ENCODE data around the gene ZNF853. TPM values are rescaled to one million over a fixed set of nuclear protein-coding genes. Genes with fewer than 3 reads are reported as not detected.

The ZNF853 gene
- total and polyA plus RNA-seq, 10 of the 15 experiments (the other 5 are each of a cell fraction or from before 2014, with no cell fraction given): 0.04 to 0.26 (median 0.05) TPM; not detected in 4

DNA sequence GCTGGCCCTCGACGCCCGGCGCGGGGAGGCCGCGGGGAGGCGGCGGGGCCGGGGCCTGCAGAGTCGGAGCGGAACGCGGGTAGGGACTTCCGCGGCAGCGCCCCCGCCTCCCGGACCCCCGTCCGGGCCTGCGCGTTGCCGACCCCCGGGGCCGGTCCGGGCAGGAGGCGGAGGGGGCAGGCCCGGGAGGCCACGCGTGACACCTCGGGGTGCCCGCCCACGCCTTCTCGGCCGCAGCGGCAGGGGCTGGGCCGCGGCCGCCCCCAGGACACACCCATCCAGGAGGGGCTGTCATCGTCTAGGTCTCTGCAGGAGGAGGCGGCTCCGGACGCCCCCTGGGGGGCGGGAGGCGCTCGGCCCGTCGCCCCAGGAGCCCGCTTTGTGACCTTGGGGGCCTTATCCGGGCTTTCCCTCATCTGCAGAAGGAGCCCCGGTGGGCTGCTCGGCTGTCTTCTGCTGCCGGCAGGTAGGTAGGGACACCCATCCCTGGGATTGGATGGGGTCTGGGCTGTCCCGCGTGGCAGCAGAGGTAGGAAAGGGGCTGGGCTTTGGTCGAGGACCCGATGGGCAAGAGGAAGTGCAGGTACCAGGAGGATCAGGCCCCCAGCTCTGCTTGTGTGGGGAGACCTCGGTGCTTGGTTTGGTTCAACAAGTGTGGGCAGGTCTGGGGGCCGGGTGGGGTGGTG lies 22.3 kb downstream of the ZNF853 start (continued):
- TF ChIP-seq, protein P1, sequence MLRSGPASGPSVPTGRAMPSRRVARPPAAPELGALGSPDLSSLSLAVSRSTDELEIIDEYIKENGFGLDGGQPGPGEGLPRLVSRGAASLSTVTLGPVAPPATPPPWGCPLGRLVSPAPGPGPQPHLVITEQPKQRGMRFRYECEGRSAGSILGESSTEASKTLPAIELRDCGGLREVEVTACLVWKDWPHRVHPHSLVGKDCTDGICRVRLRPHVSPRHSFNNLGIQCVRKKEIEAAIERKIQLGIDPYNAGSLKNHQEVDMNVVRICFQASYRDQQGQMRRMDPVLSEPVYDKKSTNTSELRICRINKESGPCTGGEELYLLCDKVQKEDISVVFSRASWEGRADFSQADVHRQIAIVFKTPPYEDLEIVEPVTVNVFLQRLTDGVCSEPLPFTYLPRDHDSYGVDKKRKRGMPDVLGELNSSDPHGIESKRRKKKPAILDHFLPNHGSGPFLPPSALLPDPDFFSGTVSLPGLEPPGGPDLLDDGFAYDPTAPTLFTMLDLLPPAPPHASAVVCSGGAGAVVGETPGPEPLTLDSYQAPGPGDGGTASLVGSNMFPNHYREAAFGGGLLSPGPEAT (IDR thresholded peaks at IDR 0.05; ENCODE audit: low read depth): no peak
- TF ChIP-seq, protein P2, sequence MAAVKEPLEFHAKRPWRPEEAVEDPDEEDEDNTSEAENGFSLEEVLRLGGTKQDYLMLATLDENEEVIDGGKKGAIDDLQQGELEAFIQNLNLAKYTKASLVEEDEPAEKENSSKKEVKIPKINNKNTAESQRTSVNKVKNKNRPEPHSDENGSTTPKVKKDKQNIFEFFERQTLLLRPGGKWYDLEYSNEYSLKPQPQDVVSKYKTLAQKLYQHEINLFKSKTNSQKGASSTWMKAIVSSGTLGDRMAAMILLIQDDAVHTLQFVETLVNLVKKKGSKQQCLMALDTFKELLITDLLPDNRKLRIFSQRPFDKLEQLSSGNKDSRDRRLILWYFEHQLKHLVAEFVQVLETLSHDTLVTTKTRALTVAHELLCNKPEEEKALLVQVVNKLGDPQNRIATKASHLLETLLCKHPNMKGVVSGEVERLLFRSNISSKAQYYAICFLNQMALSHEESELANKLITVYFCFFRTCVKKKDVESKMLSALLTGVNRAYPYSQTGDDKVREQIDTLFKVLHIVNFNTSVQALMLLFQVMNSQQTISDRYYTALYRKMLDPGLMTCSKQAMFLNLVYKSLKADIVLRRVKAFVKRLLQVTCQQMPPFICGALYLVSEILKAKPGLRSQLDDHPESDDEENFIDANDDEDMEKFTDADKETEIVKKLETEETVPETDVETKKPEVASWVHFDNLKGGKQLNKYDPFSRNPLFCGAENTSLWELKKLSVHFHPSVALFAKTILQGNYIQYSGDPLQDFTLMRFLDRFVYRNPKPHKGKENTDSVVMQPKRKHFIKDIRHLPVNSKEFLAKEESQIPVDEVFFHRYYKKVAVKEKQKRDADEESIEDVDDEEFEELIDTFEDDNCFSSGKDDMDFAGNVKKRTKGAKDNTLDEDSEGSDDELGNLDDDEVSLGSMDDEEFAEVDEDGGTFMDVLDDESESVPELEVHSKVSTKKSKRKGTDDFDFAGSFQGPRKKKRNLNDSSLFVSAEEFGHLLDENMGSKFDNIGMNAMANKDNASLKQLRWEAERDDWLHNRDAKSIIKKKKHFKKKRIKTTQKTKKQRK (IDR thresholded peaks at IDR 0.05; ENCODE audit: low read depth, low read length): no peak
- TF ChIP-seq, protein P3, sequence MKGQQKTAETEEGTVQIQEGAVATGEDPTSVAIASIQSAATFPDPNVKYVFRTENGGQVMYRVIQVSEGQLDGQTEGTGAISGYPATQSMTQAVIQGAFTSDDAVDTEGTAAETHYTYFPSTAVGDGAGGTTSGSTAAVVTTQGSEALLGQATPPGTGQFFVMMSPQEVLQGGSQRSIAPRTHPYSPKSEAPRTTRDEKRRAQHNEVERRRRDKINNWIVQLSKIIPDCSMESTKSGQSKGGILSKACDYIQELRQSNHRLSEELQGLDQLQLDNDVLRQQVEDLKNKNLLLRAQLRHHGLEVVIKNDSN (IDR thresholded peaks at IDR 0.05; ENCODE audit: borderline replicate concordance, extremely low read length, insufficient read depth, low read depth, low read length): peak; percentile 5
- TF ChIP-seq KDM1A (IDR thresholded peaks at IDR 0.05; ENCODE audit: borderline replicate concordance) (no peak), IRF4 (IDR thresholded peaks at IDR 0.05; ENCODE audit: low read depth, low read length) (no peak), JUNB (IDR thresholded peaks at IDR 0.05) (no peak), NRF1 (conservative IDR thresholded peaks at IDR 0.05; ENCODE audit: low read depth, low read length) (no peak), ZNF384 (IDR thresholded peaks at IDR 0.05; ENCODE audit: borderline replicate concordance, low read depth, low read length) (no peak), MTA2 (IDR thresholded peaks at IDR 0.05; ENCODE audit: low read depth) (no peak), SMAD1 (IDR thresholded peaks at IDR 0.05; ENCODE audit: low read depth, partially characterized antibody) (no peak), TCF12 (IDR thresholded peaks at IDR 0.05; ENCODE audit: low read depth, low read length) (0 out of 2 replicates have a peak, but pooled peaks have one; percentile 30), SPI1 (IDR thresholded peaks at IDR 0.05; ENCODE audit: borderline replicate concordance, insufficient read depth, low read depth, low read length) (peak; percentile 61; the same call in 1 of the 2 replicates), CHD4 (IDR thresholded peaks at IDR 0.05) (no peak), RELA (IDR thresholded peaks at IDR 0.05; ENCODE audit: borderline replicate concordance, partially characterized antibody) (no peak), SMAD5 (IDR thresholded peaks at IDR 0.05; ENCODE audit: low read depth) (no peak), ZNF207 (IDR thresholded peaks at IDR 0.05; ENCODE audit: borderline replicate concordance) (no peak)
- TF ChIP-seq, protein P4, sequence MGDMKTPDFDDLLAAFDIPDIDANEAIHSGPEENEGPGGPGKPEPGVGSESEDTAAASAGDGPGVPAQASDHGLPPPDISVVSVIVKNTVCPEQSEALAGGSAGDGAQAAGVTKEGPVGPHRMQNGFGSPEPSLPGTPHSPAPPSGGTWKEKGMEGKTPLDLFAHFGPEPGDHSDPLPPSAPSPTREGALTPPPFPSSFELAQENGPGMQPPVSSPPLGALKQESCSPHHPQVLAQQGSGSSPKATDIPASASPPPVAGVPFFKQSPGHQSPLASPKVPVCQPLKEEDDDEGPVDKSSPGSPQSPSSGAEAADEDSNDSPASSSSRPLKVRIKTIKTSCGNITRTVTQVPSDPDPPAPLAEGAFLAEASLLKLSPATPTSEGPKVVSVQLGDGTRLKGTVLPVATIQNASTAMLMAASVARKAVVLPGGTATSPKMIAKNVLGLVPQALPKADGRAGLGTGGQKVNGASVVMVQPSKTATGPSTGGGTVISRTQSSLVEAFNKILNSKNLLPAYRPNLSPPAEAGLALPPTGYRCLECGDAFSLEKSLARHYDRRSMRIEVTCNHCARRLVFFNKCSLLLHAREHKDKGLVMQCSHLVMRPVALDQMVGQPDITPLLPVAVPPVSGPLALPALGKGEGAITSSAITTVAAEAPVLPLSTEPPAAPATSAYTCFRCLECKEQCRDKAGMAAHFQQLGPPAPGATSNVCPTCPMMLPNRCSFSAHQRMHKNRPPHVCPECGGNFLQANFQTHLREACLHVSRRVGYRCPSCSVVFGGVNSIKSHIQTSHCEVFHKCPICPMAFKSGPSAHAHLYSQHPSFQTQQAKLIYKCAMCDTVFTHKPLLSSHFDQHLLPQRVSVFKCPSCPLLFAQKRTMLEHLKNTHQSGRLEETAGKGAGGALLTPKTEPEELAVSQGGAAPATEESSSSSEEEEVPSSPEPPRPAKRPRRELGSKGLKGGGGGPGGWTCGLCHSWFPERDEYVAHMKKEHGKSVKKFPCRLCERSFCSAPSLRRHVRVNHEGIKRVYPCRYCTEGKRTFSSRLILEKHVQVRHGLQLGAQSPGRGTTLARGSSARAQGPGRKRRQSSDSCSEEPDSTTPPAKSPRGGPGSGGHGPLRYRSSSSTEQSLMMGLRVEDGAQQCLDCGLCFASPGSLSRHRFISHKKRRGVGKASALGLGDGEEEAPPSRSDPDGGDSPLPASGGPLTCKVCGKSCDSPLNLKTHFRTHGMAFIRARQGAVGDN (IDR thresholded peaks at IDR 0.05): no peak
- TF ChIP-seq, protein P5, sequence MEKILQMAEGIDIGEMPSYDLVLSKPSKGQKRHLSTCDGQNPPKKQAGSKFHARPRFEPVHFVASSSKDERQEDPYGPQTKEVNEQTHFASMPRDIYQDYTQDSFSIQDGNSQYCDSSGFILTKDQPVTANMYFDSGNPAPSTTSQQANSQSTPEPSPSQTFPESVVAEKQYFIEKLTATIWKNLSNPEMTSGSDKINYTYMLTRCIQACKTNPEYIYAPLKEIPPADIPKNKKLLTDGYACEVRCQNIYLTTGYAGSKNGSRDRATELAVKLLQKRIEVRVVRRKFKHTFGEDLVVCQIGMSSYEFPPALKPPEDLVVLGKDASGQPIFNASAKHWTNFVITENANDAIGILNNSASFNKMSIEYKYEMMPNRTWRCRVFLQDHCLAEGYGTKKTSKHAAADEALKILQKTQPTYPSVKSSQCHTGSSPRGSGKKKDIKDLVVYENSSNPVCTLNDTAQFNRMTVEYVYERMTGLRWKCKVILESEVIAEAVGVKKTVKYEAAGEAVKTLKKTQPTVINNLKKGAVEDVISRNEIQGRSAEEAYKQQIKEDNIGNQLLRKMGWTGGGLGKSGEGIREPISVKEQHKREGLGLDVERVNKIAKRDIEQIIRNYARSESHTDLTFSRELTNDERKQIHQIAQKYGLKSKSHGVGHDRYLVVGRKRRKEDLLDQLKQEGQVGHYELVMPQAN (conservative IDR thresholded peaks at IDR 0.05): peak; percentile 61
